Smooth muscle cell of the pulmonary artery (primary cell): ENCODE measurements around the gene SLC2A14. TPM values are rescaled to one million over a fixed set of nuclear protein-coding genes. Genes with fewer than 3 reads are reported as not detected.

Source experiments
- total RNA-seq: library from RNA; depleted of rRNA; stranded (reverse); fragments of >200 nt; gene quantifications from 2 replicates; pipeline ENCODE4 v1.2.3, GENCODE V29; 2014

The SLC2A14 gene
- total RNA-seq = 0.13 TPM in 1 of 2 replicates, not detected in the other

DNA sequence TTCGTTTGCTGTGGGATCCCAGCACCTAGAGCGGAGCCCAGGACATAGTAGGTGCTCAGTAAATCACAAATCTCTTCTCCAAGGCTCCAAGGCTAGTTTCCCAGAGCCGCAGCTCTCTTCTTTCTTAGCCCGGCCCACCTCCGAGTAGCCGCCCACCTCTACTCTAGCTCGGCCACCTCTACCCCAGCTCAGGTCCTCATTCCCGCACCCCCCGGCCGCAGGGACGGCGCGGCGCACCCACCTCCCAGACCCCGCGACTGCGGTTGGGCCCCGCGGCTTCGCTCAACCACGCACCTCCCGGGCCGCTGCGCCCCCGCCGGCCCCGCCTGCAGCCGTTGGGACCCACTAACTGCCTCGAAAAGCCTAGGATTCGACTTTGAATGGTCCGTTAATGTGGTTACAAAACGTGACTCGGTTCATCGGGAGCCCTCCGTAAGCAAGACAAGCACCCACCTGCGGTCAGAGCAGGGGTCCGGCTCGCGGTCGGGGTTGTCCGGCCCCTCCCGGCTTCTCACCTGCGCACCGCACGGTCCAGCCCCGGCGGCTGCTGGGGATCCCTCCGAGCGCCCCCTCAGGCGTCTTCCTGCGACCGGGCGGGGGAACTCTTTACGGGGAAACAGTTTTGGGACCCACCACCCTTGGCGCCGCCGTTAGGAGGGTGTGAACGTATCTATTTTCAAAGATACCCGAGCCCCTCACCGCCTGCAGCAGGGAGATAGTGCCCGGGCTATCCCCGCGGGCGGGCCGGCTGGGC is at the start of gene SLC2A14:
Gene SLC2A14 (minus strand): TSS at position 350 of the 754 bp plus-strand sequence. CDS start 3,035 bp downstream, outside the sequence.

DNA sequence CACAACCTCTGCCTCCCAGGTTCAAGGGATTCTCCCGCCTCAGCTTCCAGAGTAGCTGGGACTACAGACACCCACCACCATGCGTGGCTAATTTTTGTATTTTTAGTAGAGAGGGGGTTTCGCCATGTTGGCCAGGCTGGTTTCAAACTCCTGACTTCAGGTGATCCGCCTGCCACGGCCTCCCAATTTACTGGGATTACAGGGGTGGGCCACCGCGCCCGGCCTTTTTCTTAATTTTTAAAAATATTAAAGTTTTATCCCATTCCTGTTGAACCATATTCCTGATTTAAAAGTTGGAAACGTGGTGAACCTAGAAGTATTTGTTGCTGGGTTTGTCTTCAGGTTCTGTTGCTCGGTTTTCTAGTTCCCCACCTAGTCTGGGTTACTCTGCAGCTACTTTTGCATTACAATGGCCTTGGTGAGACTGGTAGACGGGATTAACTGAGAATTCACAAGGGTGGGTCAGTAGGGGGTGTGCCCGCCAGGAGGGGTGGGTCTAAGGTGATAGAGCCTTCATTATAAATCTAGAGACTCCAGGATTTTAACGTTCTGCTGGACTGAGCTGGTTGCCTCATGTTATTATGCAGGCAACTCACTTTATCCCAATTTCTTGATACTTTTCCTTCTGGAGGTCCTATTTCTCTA is 83.7 kb downstream of the SLC2A14 start, which contains the start of gene NANOG:
Gene NANOG (plus strand): TSS at position 519 of the 645 bp plus-strand sequence. CDS start 213 bp downstream, outside the sequence.

Other genes starting within 250 kb of the SLC2A14 start
- gene APOBEC1, start 207.0 kb downstream of the SLC2A14 start, total RNA-seq = not detected in 2 replicates
- not detected in 2 replicates for gene GDF3, start 177.1 kb downstream of the SLC2A14 start, total RNA-seq
- not detected in 2 replicates for gene DPPA3, start 161.5 kb downstream of the SLC2A14 start, total RNA-seq
- gene CLEC4C, start 125.5 kb downstream of the SLC2A14 start, total RNA-seq = not detected in 2 replicates
- gene NANOGNB, start 107.7 kb downstream of the SLC2A14 start, total RNA-seq = not detected in 2 replicates
- gene NANOG, start 83.5 kb downstream of the SLC2A14 start, total RNA-seq = not detected in 2 replicates
- gene SLC2A3, start 63.3 kb upstream of the SLC2A14 start, total RNA-seq = 180 and 327 TPM in 2 replicates
- gene FOXJ2, start 159.8 kb upstream of the SLC2A14 start, total RNA-seq = 8.3 and 9.9 TPM in 2 replicates
- gene C3AR1, start 193.4 kb upstream of the SLC2A14 start, total RNA-seq = 0.07 and 0.17 TPM in 2 replicates
- 36.3 and 59.6 TPM in 2 replicates for gene NECAP1, start 209.4 kb upstream of the SLC2A14 start, total RNA-seq